Mucosa of descending colon (tissue), 3 donors: ENCODE results near the gene PCSK5. TPM values are rescaled to one million over a fixed set of nuclear protein-coding genes. Genes with fewer than 3 reads are reported as not detected.
"Not testable (repeated sequence)": the region's sequence is repeated elsewhere in the genome, so short reads cannot be mapped to it uniquely, and the experiment has no call there.

Source experiments
- ATAC-seq: fragments of 200-7000 bp; cut with Tn5 transposase; one replicate; pipeline ENCODE4 v1.9.1; 2020; ENCODE audit warnings: mild to moderate bottlenecking, moderate library complexity
- DNase-seq, 3 donors: peaks; one replicate each; pipeline ENCODE4 v3.0.0-alpha.2; 2020
- H3K36me3 ChIP-seq: fragments of 200-600 bp; one replicate; pipeline ENCODE4 v1.8.0; 2021; ENCODE audit warnings: low read depth, mild to moderate bottlenecking
- H3K4me1 ChIP-seq: fragments of 200-600 bp; one replicate; pipeline ENCODE4 v1.8.0; 2021; ENCODE audit warnings: low read depth, mild to moderate bottlenecking
- H3K4me3 ChIP-seq: fragments of 200-600 bp; one replicate; pipeline ENCODE4 v1.8.0; 2021; ENCODE audit warnings: mild to moderate bottlenecking
- H3K9me3 ChIP-seq: fragments of 200-600 bp; one replicate; pipeline ENCODE4 v1.8.0; 2021; ENCODE audit warnings: mild to moderate bottlenecking
- intact Hi-C, 2 donors: fragments of 100-400 bp; cut with DNase I in 1 of 2; cut with micrococcal nuclease in 1 of 2; formaldehyde crosslinking; loops; one replicate each; pipeline versions ENCODE4 v1.11.0 to v1.11.1; 2022; cut with DNase I, micrococcal nuclease
- total RNA-seq, 3 donors: library from RNA; stranded (reverse); fragmentation: NEBNext Ultra II Directional in 2 of 3; extraction: Animal tissue kit (Norgen Biotek cat#: 25700) in 2 of 3; gene quantifications; one replicate each; pipeline versions ENCODE4 v1.2.1 to v1.2.4, GENCODE V29; 2021 to 2023
- TF ChIP-seq, protein P1 (sequence below): fragments of 200-600 bp; IDR thresholded peaks from one replicate; pipeline ENCODE4 v1.8.0; 2022; ENCODE audit warnings: antibody characterized with exemption, mild to moderate bottlenecking
- donor health status: DM: no; HTN: no; CAD: no; lungs with moderate emphysema.
- donor health status: DM: no; HTN: no; CAD: no.
- donor health status: DM: no; HTN: yes; CAD: no.

Gene PCSK5
- total RNA-seq, 3 donors from 2014 or later: 44.3 to 82.0 (median 53.3) TPM

DNA sequence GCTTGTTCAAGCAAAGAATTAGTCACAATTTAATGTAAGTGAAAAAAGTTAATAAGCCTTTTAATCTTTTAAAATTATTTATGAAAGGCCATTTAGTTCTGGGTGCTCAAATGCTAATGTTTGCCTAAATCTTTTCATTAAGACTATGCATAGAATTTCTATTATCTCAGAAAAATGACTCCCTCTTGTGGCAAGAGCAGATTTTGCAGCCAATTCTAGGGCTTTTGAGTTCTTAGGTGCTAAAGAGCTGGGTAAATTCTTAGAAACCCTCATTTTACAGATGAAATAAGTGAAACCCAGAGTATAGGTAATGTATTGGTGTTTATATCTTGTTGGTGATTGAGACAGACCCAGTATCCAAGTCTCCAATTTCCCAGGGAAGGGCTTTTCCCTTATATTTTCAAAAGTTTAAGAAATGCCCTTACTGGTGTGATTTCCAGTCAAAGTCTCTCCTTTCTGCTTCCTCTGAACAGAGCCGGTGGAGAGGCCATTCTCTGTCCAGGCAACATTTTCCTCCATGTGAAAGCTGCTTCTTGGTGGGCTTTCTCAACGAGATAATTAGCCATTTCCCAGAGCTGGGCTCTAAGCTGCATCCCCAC is 24.1 kb upstream of the PCSK5 start:
- H3K36me3 ChIP-seq: no peaks in the 10 kb centered on the region
- intact Hi-C loops: no loop called here
- ATAC-seq: peak; percentile 55

DNA sequence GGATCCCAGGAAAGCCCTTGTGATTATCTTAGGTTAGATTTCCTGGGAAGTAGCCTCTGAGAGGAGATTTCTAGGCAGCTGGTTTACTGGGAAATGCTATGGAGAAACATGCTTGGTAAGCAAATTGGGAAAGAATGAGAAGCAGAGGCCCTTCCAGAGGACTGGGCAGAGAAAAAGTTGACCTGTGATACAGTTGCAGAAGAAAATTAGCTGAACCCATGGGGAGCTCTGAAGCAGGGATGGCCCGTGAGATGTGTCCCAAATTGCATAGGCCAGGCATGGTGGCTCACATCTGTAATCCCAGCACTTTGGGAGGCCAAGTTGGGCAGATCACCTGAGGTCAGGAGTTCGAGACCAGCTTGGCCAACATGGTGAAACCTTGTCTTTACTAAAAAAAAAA is 21.9 kb upstream of the PCSK5 start:
- intact Hi-C loops, H3K4me1 ChIP-seq, DNase-seq, ATAC-seq, H3K9me3 ChIP-seq, H3K4me3 ChIP-seq, H3K36me3 ChIP-seq: not testable (repeated sequence)

More for the DNA sequence above, 24.1 kb upstream of the PCSK5 start:
- DNase-seq: peak in 1 of 3 donors; percentile 86
- Histone ChIP-seq H3K9me3 (no peaks in the 10 kb centered on the region), H3K4me1 (peaks cover 8% of the 10 kb centered on the region), H3K4me3 (no peak overlapping the region)
- TF ChIP-seq, protein P1, sequence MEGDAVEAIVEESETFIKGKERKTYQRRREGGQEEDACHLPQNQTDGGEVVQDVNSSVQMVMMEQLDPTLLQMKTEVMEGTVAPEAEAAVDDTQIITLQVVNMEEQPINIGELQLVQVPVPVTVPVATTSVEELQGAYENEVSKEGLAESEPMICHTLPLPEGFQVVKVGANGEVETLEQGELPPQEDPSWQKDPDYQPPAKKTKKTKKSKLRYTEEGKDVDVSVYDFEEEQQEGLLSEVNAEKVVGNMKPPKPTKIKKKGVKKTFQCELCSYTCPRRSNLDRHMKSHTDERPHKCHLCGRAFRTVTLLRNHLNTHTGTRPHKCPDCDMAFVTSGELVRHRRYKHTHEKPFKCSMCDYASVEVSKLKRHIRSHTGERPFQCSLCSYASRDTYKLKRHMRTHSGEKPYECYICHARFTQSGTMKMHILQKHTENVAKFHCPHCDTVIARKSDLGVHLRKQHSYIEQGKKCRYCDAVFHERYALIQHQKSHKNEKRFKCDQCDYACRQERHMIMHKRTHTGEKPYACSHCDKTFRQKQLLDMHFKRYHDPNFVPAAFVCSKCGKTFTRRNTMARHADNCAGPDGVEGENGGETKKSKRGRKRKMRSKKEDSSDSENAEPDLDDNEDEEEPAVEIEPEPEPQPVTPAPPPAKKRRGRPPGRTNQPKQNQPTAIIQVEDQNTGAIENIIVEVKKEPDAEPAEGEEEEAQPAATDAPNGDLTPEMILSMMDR: peak; percentile 74

DNA sequence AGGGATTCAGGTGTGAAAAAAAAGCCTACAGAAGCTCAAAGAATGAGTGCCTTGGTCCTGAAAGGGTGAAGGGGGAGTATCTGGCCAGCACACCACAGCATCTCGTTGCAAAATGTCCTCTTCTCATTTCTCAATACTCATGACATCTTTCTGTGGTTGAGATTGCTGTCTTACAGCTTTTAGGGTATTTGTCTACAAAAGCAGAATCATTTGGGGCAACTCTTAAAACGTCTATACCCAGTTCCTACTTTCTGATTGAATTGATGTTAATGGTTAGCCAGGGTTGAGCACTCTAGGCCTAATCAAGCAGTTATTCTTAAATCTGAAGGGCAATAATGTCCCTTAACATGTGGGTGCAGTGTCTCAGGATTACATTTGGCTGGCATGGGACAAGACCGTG is 21.2 kb upstream of the PCSK5 start:
- Histone ChIP-seq H3K36me3 (no peaks in the 10 kb centered on the region), H3K9me3 (no peaks in the 10 kb centered on the region), H3K4me3 (no peak overlapping the region), H3K4me1 (peaks cover 8% of the 10 kb centered on the region)
- intact Hi-C loops: no loop called here
- peak in 1 of 3 donors; percentile 28 for DNase-seq
- peak; percentile 83 for ATAC-seq
- TF ChIP-seq, protein P1: no peak

DNA sequence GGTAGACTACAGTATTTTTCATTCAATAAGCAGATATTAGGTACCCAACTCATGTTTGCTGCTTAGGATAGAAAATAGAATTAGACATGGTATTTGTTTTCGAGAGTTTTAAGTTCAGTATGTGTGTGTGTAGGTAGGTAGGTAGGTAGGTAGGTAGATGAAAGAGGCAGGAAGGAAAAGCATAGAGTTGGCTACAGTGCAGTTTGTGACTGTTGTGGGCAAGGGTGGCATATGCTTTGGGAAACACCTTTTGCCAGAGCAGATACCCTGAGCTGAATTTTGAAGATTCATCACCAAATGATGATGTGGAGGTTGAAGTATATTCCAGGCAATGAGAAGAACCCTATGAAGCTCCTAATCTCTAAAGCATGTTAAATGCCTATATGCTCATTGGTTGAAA is 20.0 kb upstream of the PCSK5 start:
- Histone ChIP-seq H3K4me3 (no peak overlapping the region), H3K9me3 (no peaks in the 10 kb centered on the region), H3K4me1 (peaks cover 8% of the 10 kb centered on the region), H3K36me3 (no peaks in the 10 kb centered on the region)
- no peak for DNase-seq
- intact Hi-C loops: no loop called here
- no peak for ATAC-seq
- TF ChIP-seq, protein P1: no peak

DNA sequence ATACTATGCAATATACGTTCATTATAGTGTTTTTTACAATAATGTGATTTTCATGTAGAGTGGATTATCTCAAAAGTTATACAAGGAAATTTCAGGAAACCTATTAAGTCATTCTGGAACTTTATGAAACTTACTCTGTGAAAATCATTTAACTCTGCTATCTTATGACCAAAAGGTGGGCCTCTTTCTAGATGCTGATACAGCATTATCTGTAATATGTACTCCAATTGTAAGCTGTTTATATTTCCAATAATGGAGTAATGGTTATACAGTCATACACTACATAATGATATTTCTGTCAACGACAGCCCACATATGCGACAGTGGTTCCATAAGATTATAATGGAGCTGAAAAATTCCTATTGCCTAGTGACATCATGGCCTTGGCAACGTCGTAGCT is 18.8 kb upstream of the PCSK5 start:
- ATAC-seq (no peak), DNase-seq (no peak)
- Histone ChIP-seq H3K36me3 (no peaks in the 10 kb centered on the region), H3K9me3 (no peaks in the 10 kb centered on the region), H3K4me3 (no peak overlapping the region), H3K4me1 (peaks cover 8% of the 10 kb centered on the region)
- intact Hi-C loops: no loop called here
- TF ChIP-seq, protein P1: no peak

DNA sequence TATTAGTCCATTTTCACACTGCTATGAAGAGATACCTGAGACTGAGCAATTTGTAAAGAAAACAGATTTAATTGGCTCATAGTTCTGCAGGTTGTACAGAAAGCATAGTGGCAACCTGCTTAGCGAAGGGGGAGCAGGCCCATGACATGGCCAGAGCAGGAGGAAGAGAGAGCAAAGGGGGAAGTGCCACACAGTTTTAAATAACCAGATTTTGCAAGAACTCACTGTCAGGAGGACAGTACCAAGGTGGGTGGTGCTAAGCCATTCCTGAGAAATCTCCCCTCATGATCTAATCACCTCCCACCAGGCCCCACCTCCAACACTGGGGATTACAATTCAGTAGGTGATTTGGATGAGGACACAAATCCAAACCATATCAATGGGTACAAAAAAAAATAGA is 16.8 kb upstream of the PCSK5 start:
- no peak for ATAC-seq
- Histone ChIP-seq H3K4me1 (peaks cover 8% of the 10 kb centered on the region), H3K36me3 (no peaks in the 10 kb centered on the region), H3K4me3 (no peak overlapping the region), H3K9me3 (no peaks in the 10 kb centered on the region)
- no peak for DNase-seq
- intact Hi-C loops: no loop called here
- TF ChIP-seq, protein P1: no peak
